HCT116 (cell line): Measurements from ENCODE around the gene ACVRL1. TPM values are rescaled to one million over a fixed set of nuclear protein-coding genes. Genes with fewer than 3 reads are reported as not detected.

ENCODE experiments used
- ATAC-seq: fragments of 200-7000 bp; cut with Tn5 transposase; 2 replicates; pipeline ENCODE4 v1.9.1; 2020; ENCODE audit warnings: mild to moderate bottlenecking, moderate library complexity
- BruUV-seq: library from RNA; stranded (reverse); fragments of 400-500 nt; replicated peaks from 2 replicates; lab custom pipeline; 2021; lab: Mats Ljungman, UMichigan
- CTCF ChIA-PET: fragments of 300-600 bp; sonication (Branson Sonifier 250); formaldehyde crosslinking; loops from one replicate; lab custom pipeline; 2021; ENCODE audit warnings: antibody characterized with exemption; lab: Charles Lee
- POLR2A ChIA-PET: fragments of 300-600, 350-600 bp; sonication (Branson Sonifier 250); formaldehyde crosslinking; loops from one replicate; lab custom pipeline; 2021; ENCODE audit warnings: antibody characterized with exemption; lab: Charles Lee
- RAD21 ChIA-PET, 2 experiments: fragments of 300-600 bp; sonication (Branson Sonifier 250); formaldehyde crosslinking; loops; one replicate each; lab custom pipeline; 2023; ENCODE audit warnings: low total read pairs in 2 of 2; ENCODE audit not compliant: uncharacterized antibody in 2 of 2, unreplicated experiment in 2 of 2, low non-redundant PET in 1 of 2; lab: Charles Lee
- DNase-seq: peaks from one replicate; pipeline ENCODE4 v3.0.0-alpha.2; 2010; ENCODE audit warnings: low read depth, low spot score
- H2AFZ ChIP-seq: fragments of 200-600 bp; shearing (Covaris generic), sonication (generic); 2 replicates; pipeline ENCODE4 v1.6.1; 2017; ENCODE audit warnings: low read depth, mixed run types, mixed read lengths, antibody characterized with exemption, low read length; ENCODE audit not compliant: poor library complexity, severe bottlenecking
- H3K27ac ChIP-seq: 2 replicates; pipeline ENCODE4 v1.5.1; 2012; ENCODE audit warnings: low read depth, low read length
- H3K27me3 ChIP-seq: fragments of 200-600 bp; sonication (generic); 2 replicates; pipeline ENCODE4 v1.6.1; 2016; ENCODE audit warnings: mixed run types, low read length, mixed read lengths; ENCODE audit not compliant: insufficient read depth
- H3K36me3 ChIP-seq, 2 experiments: fragments of 200-500 bp in 1 of 2; fragments of 200-600 bp in 1 of 2; sonication (Bioruptor generic) in 1 of 2; sonication (generic) in 1 of 2; 2 replicates each; pipeline versions ENCODE4 v1.5.1 to v1.6.1; 2014 to 2016; ENCODE audit warnings: low read length in 2 of 2, inconsistent platforms in 1 of 2, mixed read lengths in 1 of 2, mixed run types in 1 of 2; ENCODE audit not compliant: insufficient read depth in 2 of 2, control insufficient read depth in 1 of 2
- H3K4me1 ChIP-seq, 2 experiments: fragments of 200-600 bp in 1 of 2; sonication (generic) in 1 of 2; 2 replicates each; pipeline versions ENCODE4 v1.5.1 to v1.6.1; 2012 to 2017; ENCODE audit warnings: low read length in 2 of 2, inconsistent platforms in 1 of 2, mild to moderate bottlenecking in 1 of 2, mixed read lengths in 1 of 2, mixed run types in 1 of 2, moderate library complexity in 1 of 2; ENCODE audit not compliant: insufficient read depth in 2 of 2, control insufficient read depth in 1 of 2
- H3K4me2 ChIP-seq: fragments of 200-600 bp; sonication (generic); 2 replicates; pipeline ENCODE4 v1.6.1; 2017; ENCODE audit warnings: mixed run types, low read length, mixed read lengths
- H3K4me3 ChIP-seq, 2 experiments: fragments of 200-600 bp in 1 of 2; sonication (generic) in 1 of 2; replicated peaks in 1 of 2; 2 replicates each; pipeline ENCODE4 v1.5.1; 2011 to 2016; ENCODE audit warnings: low read length in 2 of 2, control low read depth in 1 of 2, low read depth in 1 of 2, mild to moderate bottlenecking in 1 of 2, mixed read lengths in 1 of 2, mixed run types in 1 of 2
- H3K79me2 ChIP-seq: fragments of 200-600 bp; sonication (generic); 2 replicates; pipeline ENCODE4 v1.6.1; 2017; ENCODE audit warnings: mild to moderate bottlenecking, mixed run types, low read length, moderate library complexity, mixed read lengths; ENCODE audit not compliant: insufficient read depth
- H3K9ac ChIP-seq: fragments of 200-600 bp; sonication (generic); 2 replicates; pipeline ENCODE4 v1.6.1; 2016; ENCODE audit warnings: low read length, mixed read lengths
- H3K9me2 ChIP-seq: fragments of 200-600 bp; sonication (generic), shearing (Covaris generic); 2 replicates; pipeline ENCODE4 v1.6.1; 2017; ENCODE audit warnings: mixed run types, mild to moderate bottlenecking, moderate library complexity; ENCODE audit not compliant: insufficient read depth
- H3K9me3 ChIP-seq, 2 experiments: fragments of 200-500 bp in 1 of 2; fragments of 200-600 bp in 1 of 2; sonication (Bioruptor generic) in 1 of 2; sonication (generic) in 1 of 2; 2 replicates each; pipeline ENCODE4 v1.6.1; 2014 to 2017; ENCODE audit warnings: low read length in 2 of 2, mixed read lengths in 2 of 2, inconsistent platforms in 1 of 2, low read depth in 1 of 2, mild to moderate bottlenecking in 1 of 2, mixed run types in 1 of 2, moderate library complexity in 1 of 2; ENCODE audit not compliant: control insufficient read depth in 1 of 2, insufficient read depth in 1 of 2
- H4K20me1 ChIP-seq: fragments of 200-600 bp; sonication (generic), shearing (Covaris generic); 2 replicates; pipeline ENCODE4 v1.6.1; 2017; ENCODE audit warnings: mixed run types, mild to moderate bottlenecking, moderate library complexity; ENCODE audit not compliant: insufficient read depth
- FOSL1 ChIP-seq: IDR thresholded peaks from 2 replicates; pipeline ENCODE4 v1.6.1; 2012; ENCODE audit warnings: low read depth
- JUND ChIP-seq: IDR thresholded peaks from 2 replicates; pipeline ENCODE4 v1.6.1; 2012
- POLR2AphosphoS5 ChIP-seq: IDR thresholded peaks from 2 replicates; pipeline ENCODE4 v1.6.1; 2011; ENCODE audit warnings: mild to moderate bottlenecking, low read depth, low read length, moderate library complexity
- RAD21 ChIP-seq: IDR thresholded peaks from 2 replicates; pipeline ENCODE4 v1.6.1; 2012; ENCODE audit warnings: low read depth, mild to moderate bottlenecking
- SP1 ChIP-seq: IDR thresholded peaks from 2 replicates; pipeline ENCODE4 v1.6.1; 2012; ENCODE audit warnings: low read depth
- YY1 ChIP-seq: IDR thresholded peaks from 2 replicates; pipeline ENCODE4 v1.6.1; 2011; ENCODE audit warnings: low read length, low read depth, moderate library complexity, mild to moderate bottlenecking; ENCODE audit not compliant: insufficient replicate concordance; ENCODE audit errors: extremely low read depth
- ZFX ChIP-seq: fragments of 450-650 bp; IDR thresholded peaks from 2 replicates; pipeline ENCODE4 v1.6.1; 2017
- ZNF274 ChIP-seq: fragments of 200-500 bp; sonication (Bioruptor generic); IDR thresholded peaks from 2 replicates; pipeline ENCODE4 v1.6.1; 2014; ENCODE audit warnings: mild to moderate bottlenecking, low read depth, low read length, inconsistent platforms
- intact Hi-C: fragments of 100-400 bp; cut with micrococcal nuclease; formaldehyde crosslinking; loops from 2 replicates; pipeline ENCODE4 v1.10.0; 2022
- total RNA-seq: library from RNA; stranded (reverse); gene quantifications from one replicate; pipeline ENCODE4 v1.2.1, GENCODE V29; 2021; ENCODE audit not compliant: unreplicated experiment

Gene ACVRL1
- total RNA-seq, 1 experiment from 2014 or later: 2.5 TPM

DNA sequence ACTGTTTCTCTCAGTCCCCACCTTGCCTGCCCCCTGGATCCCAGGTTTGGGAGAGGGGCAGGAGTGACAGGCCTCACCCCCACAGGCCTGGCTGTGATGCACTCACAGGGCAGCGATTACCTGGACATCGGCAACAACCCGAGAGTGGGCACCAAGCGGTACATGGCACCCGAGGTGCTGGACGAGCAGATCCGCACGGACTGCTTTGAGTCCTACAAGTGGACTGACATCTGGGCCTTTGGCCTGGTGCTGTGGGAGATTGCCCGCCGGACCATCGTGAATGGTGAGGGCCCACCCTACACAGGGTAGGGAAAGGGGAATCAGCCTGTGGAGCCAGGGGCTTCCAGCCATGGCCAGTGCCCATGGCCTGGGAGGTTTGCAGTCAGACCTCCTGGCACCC, 8.6 kb downstream of the ACVRL1 start:
- Histone ChIP-seq H3K4me1 (peaks cover 8 to 21% of the 10 kb centered on the region in 2 experiments), H3K79me2 (no peaks in the 10 kb centered on the region), H3K27ac (no peak overlapping the region), H3K36me3 (no peaks in the 10 kb centered on the region), H2AFZ (no peak overlapping the region), H3K4me3 (no peak overlapping the region), H3K9me2 (no peaks in the 10 kb centered on the region), H3K9me3 (no peaks in the 10 kb centered on the region), H3K27me3 (no peaks in the 10 kb centered on the region), H4K20me1 (no peaks in the 10 kb centered on the region), H3K9ac (no peak overlapping the region), H3K4me2 (no peak overlapping the region)
- ChIA-PET CTCF (no interaction called here), POLR2A (no interaction called here), RAD21 (no interaction called here)
- ATAC-seq (no peak), DNase-seq (no peak)
- TF ChIP-seq JUND (no peak), FOSL1 (no peak), ZNF274 (no peak), ZFX (no peak), YY1 (no peak), SP1 (no peak), POLR2AphosphoS5 (no peak)
- no TSS peak for BruUV-seq
- intact Hi-C loops: no loop called here

DNA sequence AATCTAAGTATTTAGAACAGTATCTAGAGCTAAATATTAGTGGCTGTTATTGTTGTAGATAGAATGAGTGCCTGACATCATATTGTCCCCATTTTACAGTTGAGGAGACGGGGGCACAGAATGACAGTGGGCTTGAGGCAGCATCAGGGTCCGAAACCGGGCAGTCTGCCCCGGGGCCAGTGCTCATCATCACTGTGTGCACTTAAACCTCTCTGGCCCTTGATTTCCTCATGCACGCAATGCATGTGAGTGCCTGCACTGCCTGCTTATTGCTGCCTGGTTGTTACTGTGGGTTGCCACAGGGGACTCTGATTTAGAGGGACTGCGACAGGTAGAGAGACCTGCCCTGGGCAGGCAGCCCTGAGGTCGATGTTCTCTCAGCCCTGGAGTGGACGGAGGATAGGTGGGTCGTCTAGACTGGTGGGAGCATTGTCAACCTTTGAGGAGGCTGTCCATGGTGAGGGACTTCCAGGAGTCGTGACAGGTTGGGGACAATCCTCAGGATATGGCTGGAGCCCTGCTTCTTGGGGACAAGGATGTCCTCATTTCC, 9.8 kb downstream of the ACVRL1 start:
- RAD21 ChIA-PET: no interaction called here
- H3K4me2 ChIP-seq: no peak overlapping the region
- no peaks in the 10 kb centered on the region for H3K36me3 ChIP-seq
- H3K27me3 ChIP-seq: no peaks in the 10 kb centered on the region
- H4K20me1 ChIP-seq: no peaks in the 10 kb centered on the region
- H3K9me2 ChIP-seq: no peaks in the 10 kb centered on the region
- no peak overlapping the region for H2AFZ ChIP-seq
- intact Hi-C loops: no loop called here
- no peak overlapping the region for H3K27ac ChIP-seq
- DNase-seq (no peak), ATAC-seq (no peak)
- H3K4me3 ChIP-seq: no peak overlapping the region
- no peak overlapping the region for H3K9ac ChIP-seq
- peaks cover 8 to 15% of the 10 kb centered on the region in 2 experiments for H3K4me1 ChIP-seq
- POLR2A ChIA-PET: no interaction called here
- H3K9me3 ChIP-seq: no peaks in the 10 kb centered on the region
- no peaks in the 10 kb centered on the region for H3K79me2 ChIP-seq
- CTCF ChIA-PET: interaction anchor here (0.8 kb wide), 1 partner anchor 22 kb away, joined by 3 read pairs; no protein-coding TSS in a partner anchor
- BruUV-seq: no TSS peak
- no peak for TF ChIP-seq RAD21
